Suprapubic skin (tissue), 4 donors: ENCODE results near the gene COL9A1. TPM values are rescaled to one million over a fixed set of nuclear protein-coding genes. Genes with fewer than 3 reads are reported as not detected.
"Not testable (repeated sequence)": the region's sequence is repeated elsewhere in the genome, so short reads cannot be mapped to it uniquely, and the experiment has no call there.

Source experiments
- DNase-seq, 2 donors: peaks; one replicate each; pipeline ENCODE4 v3.0.0-alpha.2; 2019; ENCODE audit warnings: low spot score in 2 of 2
- H3K27ac ChIP-seq: fragments of 200-600 bp; sonication (generic); one replicate; pipeline ENCODE4 v1.5.1; 2019
- H3K27me3 ChIP-seq: fragments of 200-600 bp; sonication (generic); one replicate; pipeline ENCODE4 v1.5.1; 2019
- H3K36me3 ChIP-seq: fragments of 200-600 bp; sonication (generic); one replicate; pipeline ENCODE4 v1.5.1; 2019
- H3K4me1 ChIP-seq: fragments of 200-600 bp; sonication (generic); one replicate; pipeline ENCODE4 v1.5.1; 2019
- H3K4me3 ChIP-seq: fragments of 200-600 bp; sonication (generic); one replicate; pipeline ENCODE4 v1.5.1; 2019; ENCODE audit warnings: mild to moderate bottlenecking
- H3K9me3 ChIP-seq: fragments of 200-600 bp; sonication (generic); one replicate; pipeline ENCODE4 v1.5.1; 2019
- EP300 ChIP-seq: sonication (generic); formaldehyde crosslinking; IDR thresholded peaks from one replicate; pipeline ENCODE4 v1.6.1; 2017; ENCODE audit warnings: antibody characterized with exemption
- POLR2A ChIP-seq, 2 donors: fragments of 450-650 bp; IDR thresholded peaks; one replicate each; pipeline ENCODE4 v1.6.1; 2017; ENCODE audit warnings: antibody characterized with exemption in 2 of 2, mild to moderate bottlenecking in 2 of 2, moderate library complexity in 2 of 2
- POLR2AphosphoS5 ChIP-seq, 3 donors: sonication (generic); formaldehyde crosslinking; IDR thresholded peaks; one replicate each; pipeline ENCODE4 v1.6.1; 2017; ENCODE audit warnings: antibody characterized with exemption in 3 of 3
- WGBS: methylation state at CpG from one replicate; pipeline ENCODE4 v1.1.5; 2018; 5-methylcytosine and 5-hydroxymethylcytosine counted together
- total RNA-seq, 4 donors: library from RNA; depleted of rRNA; stranded (reverse); fragments of >200 nt; gene quantifications; one replicate each; pipeline ENCODE4 v1.1.0, GENCODE V29; 2016
- TF ChIP-seq, protein P1 (sequence below), 2 donors: fragments of 200-600 bp in 1 of 2; fragments of 450-650 bp in 1 of 2; sonication (generic) in 1 of 2; IDR thresholded peaks; one replicate each; pipeline ENCODE4 v1.5.1; 2016 to 2019; ENCODE audit warnings: antibody characterized with exemption in 2 of 2, mild to moderate bottlenecking in 1 of 2, moderate library complexity in 1 of 2

The COL9A1 gene
- total RNA-seq, 4 donors from 2014 or later = not detected

DNA sequence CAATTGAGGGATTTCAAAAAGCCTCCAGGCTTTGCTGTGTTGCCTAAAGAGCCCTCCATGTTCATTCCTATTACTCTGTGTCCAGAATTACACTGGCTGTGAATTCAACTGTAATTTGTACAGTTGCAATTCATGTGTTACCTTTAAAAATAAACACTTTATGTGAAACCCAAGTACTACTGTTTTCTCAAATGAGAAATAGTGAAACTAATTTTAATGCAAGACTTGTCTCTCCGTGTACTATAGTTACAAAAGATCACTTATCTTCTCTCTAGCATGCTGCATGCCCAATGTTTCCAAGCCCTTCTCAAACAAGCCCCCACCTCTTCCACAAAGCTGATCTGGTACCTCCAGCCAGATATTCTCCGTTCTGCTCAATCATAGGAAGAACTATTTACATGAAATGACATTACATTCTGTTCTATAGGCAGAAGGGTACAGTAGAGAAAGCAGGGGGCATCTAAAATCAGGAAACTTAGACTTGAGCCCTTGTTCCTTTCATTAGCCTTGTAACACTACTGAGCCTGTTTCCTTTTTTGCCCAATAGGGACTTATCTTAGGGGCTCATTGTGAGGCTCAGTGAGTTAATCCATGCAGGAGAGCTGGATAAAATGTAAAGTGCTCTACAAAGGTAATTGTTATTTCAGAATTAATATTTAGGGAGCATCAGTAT is 12.3 kb upstream of the COL9A1 start:
- Histone ChIP-seq H3K27ac (no peak overlapping the region), H3K4me3 (no peak overlapping the region), H3K27me3 (no peaks in the 10 kb centered on the region), H3K9me3 (no peaks in the 10 kb centered on the region), H3K4me1 (no peaks in the 10 kb centered on the region), H3K36me3 (no peaks in the 10 kb centered on the region)
- DNase-seq = no peak
- 41% methylated on average over 2 of the region's 2 CpGs for WGBS
- TF ChIP-seq, protein P1, sequence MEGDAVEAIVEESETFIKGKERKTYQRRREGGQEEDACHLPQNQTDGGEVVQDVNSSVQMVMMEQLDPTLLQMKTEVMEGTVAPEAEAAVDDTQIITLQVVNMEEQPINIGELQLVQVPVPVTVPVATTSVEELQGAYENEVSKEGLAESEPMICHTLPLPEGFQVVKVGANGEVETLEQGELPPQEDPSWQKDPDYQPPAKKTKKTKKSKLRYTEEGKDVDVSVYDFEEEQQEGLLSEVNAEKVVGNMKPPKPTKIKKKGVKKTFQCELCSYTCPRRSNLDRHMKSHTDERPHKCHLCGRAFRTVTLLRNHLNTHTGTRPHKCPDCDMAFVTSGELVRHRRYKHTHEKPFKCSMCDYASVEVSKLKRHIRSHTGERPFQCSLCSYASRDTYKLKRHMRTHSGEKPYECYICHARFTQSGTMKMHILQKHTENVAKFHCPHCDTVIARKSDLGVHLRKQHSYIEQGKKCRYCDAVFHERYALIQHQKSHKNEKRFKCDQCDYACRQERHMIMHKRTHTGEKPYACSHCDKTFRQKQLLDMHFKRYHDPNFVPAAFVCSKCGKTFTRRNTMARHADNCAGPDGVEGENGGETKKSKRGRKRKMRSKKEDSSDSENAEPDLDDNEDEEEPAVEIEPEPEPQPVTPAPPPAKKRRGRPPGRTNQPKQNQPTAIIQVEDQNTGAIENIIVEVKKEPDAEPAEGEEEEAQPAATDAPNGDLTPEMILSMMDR (IDR thresholded peaks at IDR 0.05) = no peak
- TF ChIP-seq POLR2AphosphoS5 (IDR thresholded peaks at IDR 0.05) (no peak), POLR2A (IDR thresholded peaks at IDR 0.05) (no peak), EP300 (no peak)

DNA sequence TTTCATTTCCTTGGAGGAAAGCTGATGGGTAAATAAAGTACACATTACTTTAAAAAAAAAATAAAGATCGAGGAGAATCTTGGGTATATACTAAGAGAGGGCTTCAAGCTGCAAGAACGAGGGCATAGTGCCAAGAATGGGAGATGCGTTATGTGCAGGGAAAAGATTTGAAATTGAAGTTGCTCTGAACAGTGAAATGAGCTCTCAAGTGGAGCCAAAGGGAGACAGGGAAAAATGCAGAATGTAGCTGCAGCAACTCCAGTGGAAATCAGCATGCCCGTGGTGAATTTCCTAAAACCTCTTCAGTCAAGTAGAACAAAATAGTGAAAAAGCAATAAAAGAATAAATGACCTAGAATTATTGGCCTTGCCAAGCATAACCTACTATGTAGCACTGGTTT is 11.4 kb upstream of the COL9A1 start:
- TF ChIP-seq POLR2A (IDR thresholded peaks at IDR 0.05) (no peak), POLR2AphosphoS5 (IDR thresholded peaks at IDR 0.05) (no peak), EP300 (no peak)
- TF ChIP-seq, protein P1 (IDR thresholded peaks at IDR 0.05) = no peak
- Histone ChIP-seq H3K9me3 (no peaks in the 10 kb centered on the region), H3K4me1 (no peaks in the 10 kb centered on the region), H3K27me3 (peaks cover 2% of the 10 kb centered on the region), H3K27ac (no peak overlapping the region), H3K36me3 (no peaks in the 10 kb centered on the region), H3K4me3 (no peak overlapping the region)
- DNase-seq = no peak
- WGBS = 32% methylated on average over 4 of the region's 4 CpGs

DNA sequence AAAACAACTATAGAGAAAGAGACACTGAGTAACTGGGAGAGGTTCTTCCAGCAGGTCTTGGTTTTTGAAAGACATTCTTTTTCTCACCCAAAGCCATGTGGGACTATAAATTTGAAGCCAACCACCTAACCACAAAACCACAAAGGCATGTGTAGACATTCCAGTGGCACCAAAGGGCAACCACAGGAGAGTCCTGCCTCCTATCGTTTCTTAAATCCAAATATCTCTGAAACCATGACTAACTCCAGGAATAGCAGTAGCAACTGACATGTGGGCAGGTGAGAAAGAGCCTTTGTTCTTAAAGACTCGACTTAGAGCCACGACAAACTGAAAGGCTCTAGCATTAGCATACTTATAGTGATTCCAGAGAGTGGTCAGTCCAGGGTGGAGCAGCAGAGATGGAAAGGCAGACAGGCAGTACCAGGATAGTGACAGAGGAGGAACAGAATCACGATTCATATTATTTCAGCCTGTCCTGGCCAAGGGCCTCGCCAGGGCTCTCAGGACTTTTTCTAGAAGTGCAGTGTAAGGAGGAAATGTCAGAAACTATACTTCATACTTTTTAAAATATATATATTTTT is 9.4 kb upstream of the COL9A1 start:
- Histone ChIP-seq H3K4me1 (no peaks in the 10 kb centered on the region), H3K4me3 (no peak overlapping the region), H3K9me3 (no peaks in the 10 kb centered on the region), H3K36me3 (no peaks in the 10 kb centered on the region), H3K27ac (no peak overlapping the region), H3K27me3 (peaks cover 5% of the 10 kb centered on the region)
- WGBS = 53% methylated on average over 5 of the region's 5 CpGs
- DNase-seq = no peak
- TF ChIP-seq POLR2AphosphoS5 (IDR thresholded peaks at IDR 0.05) (no peak), POLR2A (IDR thresholded peaks at IDR 0.05) (no peak), EP300 (no peak)
- TF ChIP-seq, protein P1 (IDR thresholded peaks at IDR 0.05) = no peak

DNA sequence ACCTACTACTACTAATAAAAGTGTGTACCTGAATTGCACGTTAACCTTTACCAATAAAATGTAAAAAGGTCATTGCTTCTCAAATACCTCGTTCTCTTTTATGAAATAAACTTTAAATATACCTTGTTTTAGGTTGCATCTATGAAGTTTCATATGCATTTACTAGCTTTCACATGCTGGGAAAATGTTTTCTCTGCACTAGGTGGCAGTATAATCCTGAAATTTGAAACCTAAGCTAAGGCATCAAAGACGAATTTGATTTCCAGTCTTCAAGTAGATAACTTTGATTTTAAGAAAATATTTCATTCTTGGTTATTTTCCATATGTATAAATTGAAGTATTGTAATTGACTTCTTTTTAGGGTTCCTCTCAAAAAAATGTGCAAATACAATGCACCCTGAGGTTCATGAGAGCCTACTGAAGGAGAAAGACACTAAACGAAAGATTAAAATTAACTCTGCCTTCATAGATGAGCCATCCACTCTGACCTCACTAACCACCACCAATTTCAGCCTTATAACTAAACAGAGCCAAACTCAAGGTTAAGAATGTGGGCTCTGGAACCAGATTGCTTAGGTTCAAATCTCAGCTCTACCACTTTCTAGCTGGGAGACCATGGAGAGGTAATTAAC is 7.3 kb upstream of the COL9A1 start:
- DNase-seq = no peak
- H3K27ac ChIP-seq = no peak overlapping the region
- no peak overlapping the region for H3K4me3 ChIP-seq
- no peaks in the 10 kb centered on the region for H3K4me1 ChIP-seq
- H3K9me3 ChIP-seq = no peaks in the 10 kb centered on the region
- TF ChIP-seq POLR2AphosphoS5 (IDR thresholded peaks at IDR 0.05) (no peak), POLR2A (IDR thresholded peaks at IDR 0.05) (no peak)
- TF ChIP-seq, protein P1 (IDR thresholded peaks at IDR 0.05) = peak in 1 of 2 donors; percentile 37
- no peaks in the 10 kb centered on the region for H3K36me3 ChIP-seq
- WGBS = 17% methylated on average over 4 of the region's 4 CpGs
- H3K27me3 ChIP-seq = peaks cover 5% of the 10 kb centered on the region

DNA sequence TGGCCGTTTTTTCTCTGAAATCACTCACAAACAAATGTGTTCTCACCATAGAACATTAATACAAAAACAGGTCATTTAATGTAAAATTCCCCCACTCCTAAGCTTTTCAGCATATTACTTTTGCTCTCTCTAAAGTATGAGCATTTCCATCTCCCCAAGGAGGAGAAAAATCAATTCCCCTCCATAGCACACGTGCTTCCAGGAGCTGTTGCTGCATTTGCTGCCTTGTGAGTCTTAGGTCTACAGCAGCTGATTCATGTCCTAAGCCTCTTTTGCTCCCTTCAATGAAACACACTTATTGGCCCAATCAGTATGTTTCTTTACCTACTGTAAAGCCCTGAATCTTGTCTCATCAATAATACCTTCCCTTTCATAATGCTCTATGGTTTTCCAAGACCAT is 6.4 kb upstream of the COL9A1 start:
- Histone ChIP-seq H3K4me3 (no peak overlapping the region), H3K27ac (no peak overlapping the region), H3K9me3 (no peaks in the 10 kb centered on the region), H3K4me1 (no peaks in the 10 kb centered on the region), H3K27me3 (peaks cover 5% of the 10 kb centered on the region), H3K36me3 (no peaks in the 10 kb centered on the region)
- TF ChIP-seq POLR2AphosphoS5 (IDR thresholded peaks at IDR 0.05) = no peak
- no peak for TF ChIP-seq POLR2A (IDR thresholded peaks at IDR 0.05)
- no peak for TF ChIP-seq EP300
- TF ChIP-seq, protein P1 (IDR thresholded peaks at IDR 0.05) = no peak
- 59% methylated on average over 2 of the region's 2 CpGs for WGBS
- no peak for DNase-seq

DNA sequence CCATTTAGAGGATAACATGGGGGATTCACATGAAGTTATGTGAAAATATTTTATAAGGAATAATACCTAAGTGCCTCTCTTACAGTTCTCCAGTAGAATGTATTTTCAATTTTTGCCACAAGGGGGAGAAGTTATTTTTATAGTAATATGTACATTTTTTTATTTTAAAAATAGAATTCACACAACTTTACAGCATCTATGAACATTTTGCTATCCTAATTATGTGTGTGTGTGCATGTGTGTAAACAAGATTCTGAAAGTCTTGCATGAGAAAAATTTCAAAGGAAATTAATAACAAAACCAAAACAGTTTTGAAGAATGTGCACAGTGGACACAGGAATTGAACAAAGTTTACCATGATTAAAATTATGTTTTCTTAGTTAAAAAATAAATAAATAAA is 5.3 kb upstream of the COL9A1 start:
- not testable (repeated sequence) for DNase-seq, H3K27ac ChIP-seq, H3K36me3 ChIP-seq, H3K27me3 ChIP-seq, H3K4me3 ChIP-seq, H3K4me1 ChIP-seq, H3K9me3 ChIP-seq
